Lung (tissue), 12 donors: ENCODE measurements around the gene KCNH6. TPM values are rescaled to one million over a fixed set of nuclear protein-coding genes. Genes with fewer than 3 reads are reported as not detected.

Source experiments
- ATAC-seq: fragments of 200-7000 bp; cut with Tn5 transposase; one replicate; pipeline ENCODE4 v1.9.1; 2020; ENCODE audit warnings: moderate number of reproducible peaks; ENCODE audit not compliant: insufficient read depth, low FRiP score
- DNase-seq, 3 donors: peaks; one replicate each; pipeline ENCODE4 v3.0.0-alpha.2; 2013 to 2017
- H3K27ac ChIP-seq, 2 donors: one replicate each; pipeline ENCODE4 v1.5.1; 2013; ENCODE audit warnings: mild to moderate bottlenecking in 2 of 2, moderate library complexity in 2 of 2, control low read depth in 1 of 2, inconsistent platforms in 1 of 2, low read depth in 1 of 2, low read length in 1 of 2
- H3K27me3 ChIP-seq, 3 donors: one replicate each; pipeline ENCODE4 v1.5.1; 2013; ENCODE audit warnings: low read length in 2 of 3; ENCODE audit not compliant: control insufficient read depth in 3 of 3, insufficient read depth in 3 of 3
- H3K36me3 ChIP-seq, 4 donors: one replicate each; pipeline ENCODE4 v1.5.1; 2013; ENCODE audit warnings: low read length in 4 of 4, mild to moderate bottlenecking in 1 of 4, moderate library complexity in 1 of 4; ENCODE audit not compliant: control insufficient read depth in 4 of 4, insufficient read depth in 4 of 4
- H3K4me1 ChIP-seq, 5 donors: one replicate each; pipeline ENCODE4 v1.5.1; 2013; ENCODE audit warnings: low read length in 5 of 5, mild to moderate bottlenecking in 2 of 5, moderate library complexity in 1 of 5; ENCODE audit not compliant: control insufficient read depth in 5 of 5, insufficient read depth in 5 of 5
- H3K4me3 ChIP-seq: one replicate; pipeline ENCODE4 v1.5.1; 2013; ENCODE audit warnings: mild to moderate bottlenecking, control low read depth, moderate library complexity
- H3K9ac ChIP-seq, 2 donors: one replicate each; pipeline ENCODE4 v1.5.1; 2013; ENCODE audit warnings: low read length in 2 of 2, control low read depth in 1 of 2; ENCODE audit not compliant: insufficient read depth in 1 of 2
- H3K9me3 ChIP-seq, 4 donors: one replicate each; pipeline ENCODE4 v1.5.1; 2013; ENCODE audit warnings: low read length in 3 of 4, mild to moderate bottlenecking in 1 of 4, moderate library complexity in 1 of 4; ENCODE audit not compliant: control insufficient read depth in 4 of 4, insufficient read depth in 3 of 4
- WGBS, 2 donors: extraction: QIAGEN DNeasy Blood & Tissue Kit; methylation state at CpG; one replicate each; pipeline ENCODE4 v1.1.7; 2013; 5-methylcytosine and 5-hydroxymethylcytosine counted together
- polyA plus RNA-seq, 2 donors: library from polyadenylated mRNA; stranded (reverse); fragments of 200-250 nt; gene quantifications; one replicate each; pipeline ENCODE4 v1.2.1, GENCODE V29; 2013
- total RNA-seq, 2 donors: library from RNA; depleted of rRNA in 1 of 2; stranded (reverse); fragments of >200 nt in 1 of 2; gene quantifications; one replicate each; pipeline ENCODE4 v1.2.1, GENCODE V29; 2014 to 2021
- TF ChIP-seq, protein P1 (sequence below): IDR thresholded peaks from 2 replicates; pipeline ENCODE4 v1.5.1; 2012; ENCODE audit warnings: mild to moderate bottlenecking; ENCODE audit errors: control extremely low read depth, extremely low read depth
- donor health status: control.
- donor health status: control.
- donor health status: Bipolar disorder and iron deficiency.
- donor health status: healthy.
- donor health status: DM: yes; HTN: yes; CAD: no.

KCNH6 gene
- total and polyA plus RNA-seq, 4 donors = 0.05 to 1.6 (median 0.31) TPM

DNA sequence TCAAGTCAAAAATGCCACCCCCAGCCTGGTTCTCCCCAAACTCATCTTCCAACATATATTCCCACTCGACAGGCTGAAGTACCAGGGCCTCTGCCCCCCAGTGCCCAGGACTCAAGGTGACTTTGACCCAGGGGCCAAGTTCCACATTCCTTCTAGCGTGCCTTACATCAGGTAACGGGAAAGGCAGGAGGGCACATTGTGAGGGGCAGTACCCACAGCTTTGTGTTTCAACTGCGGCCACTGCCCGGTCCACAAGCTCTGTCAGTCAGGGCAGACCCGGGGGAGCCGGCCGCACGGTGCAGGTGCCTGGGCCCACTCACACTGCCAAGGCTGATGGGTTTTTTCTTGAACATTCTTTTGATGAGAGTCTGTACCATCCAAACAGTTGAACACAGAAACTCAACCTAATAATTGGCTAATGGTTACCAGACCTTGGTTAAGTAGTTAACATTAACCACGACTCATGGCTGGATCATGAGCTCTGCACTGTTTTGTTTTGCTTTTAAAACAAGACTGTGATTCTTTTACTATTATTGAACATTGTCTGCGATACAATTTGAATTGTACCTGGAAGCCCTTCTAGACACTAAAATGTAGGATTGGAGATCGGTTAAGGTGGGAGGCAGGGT, 28.7 kb upstream of the KCNH6 start:
- WGBS, 2 donors = 92 to 98% methylated on average over 12 of the region's 12 CpGs
- H3K27ac ChIP-seq = no peak overlapping the region
- no peak for ATAC-seq

DNA sequence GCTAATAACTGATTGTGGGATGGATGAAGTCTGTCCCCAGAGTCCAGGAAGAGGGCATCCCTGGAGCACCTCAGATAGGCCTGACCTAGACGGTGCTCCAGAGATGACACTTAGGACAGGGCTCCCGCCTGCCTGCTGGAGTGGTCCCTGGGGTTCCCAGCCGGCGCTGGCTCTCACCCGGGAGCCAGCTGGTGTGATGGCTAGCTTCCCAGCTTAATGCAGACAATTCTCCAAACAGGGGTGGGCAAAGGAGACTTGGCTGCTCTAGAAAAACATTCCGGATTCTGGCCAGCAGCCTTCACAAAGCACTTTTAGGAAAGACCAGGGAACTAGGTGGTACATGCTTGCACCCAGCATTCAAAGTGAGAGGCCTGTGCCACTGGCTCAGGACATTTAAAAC, 27.7 kb upstream of the KCNH6 start:
- WGBS, 2 donors = 67 to 88% methylated on average over 6 of the region's 6 CpGs
- Histone ChIP-seq H3K27ac (no peak overlapping the region), H3K4me3 (no peak overlapping the region), H3K36me3 (peaks cover 0 to 8% (median 0%) of the 10 kb centered on the region in 4 donors), H3K27me3 (no peaks in the 10 kb centered on the region), H3K4me1 (peaks cover 0 to 26% (median 3%) of the 10 kb centered on the region in 5 donors), H3K9me3 (no peaks in the 10 kb centered on the region), H3K9ac (no peak overlapping the region)
- no peak for ATAC-seq
- DNase-seq = peak; percentile 73 to 82 (median 78)
- TF ChIP-seq, protein P1, sequence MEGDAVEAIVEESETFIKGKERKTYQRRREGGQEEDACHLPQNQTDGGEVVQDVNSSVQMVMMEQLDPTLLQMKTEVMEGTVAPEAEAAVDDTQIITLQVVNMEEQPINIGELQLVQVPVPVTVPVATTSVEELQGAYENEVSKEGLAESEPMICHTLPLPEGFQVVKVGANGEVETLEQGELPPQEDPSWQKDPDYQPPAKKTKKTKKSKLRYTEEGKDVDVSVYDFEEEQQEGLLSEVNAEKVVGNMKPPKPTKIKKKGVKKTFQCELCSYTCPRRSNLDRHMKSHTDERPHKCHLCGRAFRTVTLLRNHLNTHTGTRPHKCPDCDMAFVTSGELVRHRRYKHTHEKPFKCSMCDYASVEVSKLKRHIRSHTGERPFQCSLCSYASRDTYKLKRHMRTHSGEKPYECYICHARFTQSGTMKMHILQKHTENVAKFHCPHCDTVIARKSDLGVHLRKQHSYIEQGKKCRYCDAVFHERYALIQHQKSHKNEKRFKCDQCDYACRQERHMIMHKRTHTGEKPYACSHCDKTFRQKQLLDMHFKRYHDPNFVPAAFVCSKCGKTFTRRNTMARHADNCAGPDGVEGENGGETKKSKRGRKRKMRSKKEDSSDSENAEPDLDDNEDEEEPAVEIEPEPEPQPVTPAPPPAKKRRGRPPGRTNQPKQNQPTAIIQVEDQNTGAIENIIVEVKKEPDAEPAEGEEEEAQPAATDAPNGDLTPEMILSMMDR = no peak

More for the DNA sequence above, 28.7 kb upstream of the KCNH6 start:
- Histone ChIP-seq H3K4me1 (peaks cover 0 to 26% (median 3%) of the 10 kb centered on the region in 5 donors), H3K9ac (no peak overlapping the region), H3K27me3 (no peaks in the 10 kb centered on the region), H3K36me3 (peaks cover 0 to 8% (median 0%) of the 10 kb centered on the region in 4 donors), H3K9me3 (no peaks in the 10 kb centered on the region), H3K4me3 (no peak overlapping the region)
- no peak for DNase-seq
- TF ChIP-seq, protein P1 = no peak

DNA sequence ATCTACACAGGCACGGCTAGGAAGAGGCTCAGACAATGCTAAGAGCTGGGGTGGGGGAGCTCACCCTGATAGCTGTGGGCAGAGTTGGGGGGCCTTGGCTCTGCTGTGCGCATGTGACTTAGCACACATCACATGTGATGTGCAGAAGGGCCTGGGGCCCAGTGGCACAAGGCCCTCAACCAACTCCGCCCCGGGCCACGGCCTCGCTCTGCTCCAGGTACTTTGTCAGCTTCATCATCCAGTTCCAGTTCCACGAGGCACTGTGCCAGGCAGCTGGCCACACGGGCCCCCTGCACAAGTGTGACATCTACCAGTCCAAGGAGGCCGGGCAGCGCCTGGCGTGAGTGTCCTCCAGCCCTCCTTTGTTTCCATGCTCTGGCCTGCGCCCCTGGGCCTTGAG, 27.0 kb upstream of the KCNH6 start:
- no peaks in the 10 kb centered on the region for H3K27me3 ChIP-seq
- no peak for ATAC-seq
- 87 to 92% methylated on average over 12 of the region's 12 CpGs for WGBS, 2 donors
- DNase-seq = no peak
- peaks cover 0 to 8% (median 0%) of the 10 kb centered on the region in 4 donors for H3K36me3 ChIP-seq
- no peaks in the 10 kb centered on the region for H3K9me3 ChIP-seq
- TF ChIP-seq, protein P1 = no peak
- no peak overlapping the region for H3K9ac ChIP-seq
- peak overlapping the region in 1 of 2 donors; percentile 20 for H3K27ac ChIP-seq
- peaks cover 0 to 26% (median 3%) of the 10 kb centered on the region in 5 donors for H3K4me1 ChIP-seq
- no peak overlapping the region for H3K4me3 ChIP-seq
